GM12892 (cell line): ENCODE measurements around the gene C1orf159.

ENCODE experiments used
- POLR2A ChIP-seq: IDR thresholded peaks from 2 replicates; pipeline ENCODE4 v1.6.1; 2011; ENCODE audit warnings: low read depth, low read length, control low read depth
- TAF1 ChIP-seq: IDR thresholded peaks from 2 replicates; pipeline ENCODE4 v1.6.1; 2011; ENCODE audit warnings: low read depth, mild to moderate bottlenecking, control low read depth, low read length, borderline replicate concordance

DNA sequence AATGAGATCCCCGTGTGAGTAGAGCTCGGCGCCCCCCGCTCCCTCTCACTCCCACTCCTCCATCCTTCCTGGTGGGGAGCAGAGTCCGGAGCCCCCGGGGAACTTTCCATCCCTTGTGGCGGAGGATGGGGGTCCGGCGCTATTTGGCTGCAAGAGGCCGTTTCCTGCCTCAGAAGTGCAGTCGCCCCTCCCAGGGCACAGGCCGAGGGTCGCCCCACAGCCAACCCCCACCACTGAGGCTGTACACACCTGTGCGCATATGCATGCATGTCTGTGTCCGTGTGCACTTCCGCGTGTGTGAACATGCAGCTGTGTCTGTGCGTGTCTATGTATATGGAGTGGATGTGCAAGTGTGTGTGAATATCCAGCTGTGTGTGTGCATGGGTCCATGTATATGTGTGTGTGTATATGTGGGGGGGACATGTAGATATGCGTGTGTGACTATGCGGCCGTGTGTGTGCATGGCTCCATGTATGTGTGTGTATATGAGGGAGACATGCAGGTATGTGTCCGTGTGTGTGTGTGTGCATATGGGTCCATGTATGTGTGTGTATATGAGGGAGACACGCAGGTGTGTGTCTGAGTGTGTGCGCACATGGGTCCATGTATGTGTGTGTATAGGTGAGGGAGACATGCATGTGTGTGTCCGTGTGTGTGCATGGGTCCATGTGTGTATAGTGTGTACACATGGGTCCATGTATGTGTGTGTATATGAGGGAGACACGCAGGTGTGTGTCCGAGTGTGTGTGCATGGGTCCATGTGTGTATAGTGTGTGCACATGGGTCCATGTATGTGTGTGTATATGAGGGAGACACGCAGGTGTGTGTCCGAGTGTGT is 63.7 kb downstream of the C1orf159 start:
- TF ChIP-seq POLR2A (no peak), TAF1 (no peak)
